Astrocyte of the cerebellum (primary cell): ENCODE data around the gene ACHE.

Source experiments
- DNase-seq: peaks from one replicate; pipeline ENCODE4 v3.0.0-alpha.2; 2011; ENCODE audit warnings: low read depth
- H3K4me3 ChIP-seq: 2 replicates; pipeline ENCODE4 v1.5.1; 2011; ENCODE audit warnings: mild to moderate bottlenecking, low read depth, low read length, moderate library complexity
- in situ Hi-C: cut with HindIII; loops from 2 replicates; pipeline ENCODE4 v1.10.0; 2017; ENCODE audit warnings: low sequenced_read_pairs
- TF ChIP-seq, protein P1 (sequence below): IDR thresholded peaks from 2 replicates; pipeline ENCODE4 v1.5.1; 2012; ENCODE audit warnings: low read length, low read depth, moderate library complexity, mild to moderate bottlenecking; ENCODE audit errors: missing control alignments

ACHE gene

DNA sequence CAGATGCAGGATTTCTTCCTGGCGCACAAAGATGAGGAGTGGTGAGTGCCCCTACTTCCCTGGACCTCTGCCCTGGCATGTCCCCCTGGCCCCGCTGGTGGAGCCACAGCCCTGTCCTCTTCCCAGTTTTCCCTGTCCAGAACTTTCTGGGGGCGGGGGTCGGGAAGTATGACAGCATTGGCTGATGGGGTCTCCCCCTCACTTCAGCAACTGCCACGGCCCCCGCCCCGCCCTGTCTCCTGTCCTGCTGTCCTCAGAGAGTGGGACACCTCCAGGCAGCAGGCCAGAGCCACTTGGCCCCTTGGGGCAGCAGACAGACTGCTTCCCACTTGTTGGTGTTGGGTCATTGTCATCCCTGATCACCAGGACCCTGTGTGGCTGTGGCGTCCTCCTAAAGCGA, 13.5 kb downstream of the ACHE start:
- in situ Hi-C loops, result loop anchor here (10.0 kb wide), 3 partner anchors 63 to 203 kb away; partner anchors contain the start of genes MUC3A and TRIM56
- TF ChIP-seq, protein P1, sequence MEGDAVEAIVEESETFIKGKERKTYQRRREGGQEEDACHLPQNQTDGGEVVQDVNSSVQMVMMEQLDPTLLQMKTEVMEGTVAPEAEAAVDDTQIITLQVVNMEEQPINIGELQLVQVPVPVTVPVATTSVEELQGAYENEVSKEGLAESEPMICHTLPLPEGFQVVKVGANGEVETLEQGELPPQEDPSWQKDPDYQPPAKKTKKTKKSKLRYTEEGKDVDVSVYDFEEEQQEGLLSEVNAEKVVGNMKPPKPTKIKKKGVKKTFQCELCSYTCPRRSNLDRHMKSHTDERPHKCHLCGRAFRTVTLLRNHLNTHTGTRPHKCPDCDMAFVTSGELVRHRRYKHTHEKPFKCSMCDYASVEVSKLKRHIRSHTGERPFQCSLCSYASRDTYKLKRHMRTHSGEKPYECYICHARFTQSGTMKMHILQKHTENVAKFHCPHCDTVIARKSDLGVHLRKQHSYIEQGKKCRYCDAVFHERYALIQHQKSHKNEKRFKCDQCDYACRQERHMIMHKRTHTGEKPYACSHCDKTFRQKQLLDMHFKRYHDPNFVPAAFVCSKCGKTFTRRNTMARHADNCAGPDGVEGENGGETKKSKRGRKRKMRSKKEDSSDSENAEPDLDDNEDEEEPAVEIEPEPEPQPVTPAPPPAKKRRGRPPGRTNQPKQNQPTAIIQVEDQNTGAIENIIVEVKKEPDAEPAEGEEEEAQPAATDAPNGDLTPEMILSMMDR, result no peak
- H3K4me3 ChIP-seq, result no peak overlapping the region
- no peak for DNase-seq

DNA sequence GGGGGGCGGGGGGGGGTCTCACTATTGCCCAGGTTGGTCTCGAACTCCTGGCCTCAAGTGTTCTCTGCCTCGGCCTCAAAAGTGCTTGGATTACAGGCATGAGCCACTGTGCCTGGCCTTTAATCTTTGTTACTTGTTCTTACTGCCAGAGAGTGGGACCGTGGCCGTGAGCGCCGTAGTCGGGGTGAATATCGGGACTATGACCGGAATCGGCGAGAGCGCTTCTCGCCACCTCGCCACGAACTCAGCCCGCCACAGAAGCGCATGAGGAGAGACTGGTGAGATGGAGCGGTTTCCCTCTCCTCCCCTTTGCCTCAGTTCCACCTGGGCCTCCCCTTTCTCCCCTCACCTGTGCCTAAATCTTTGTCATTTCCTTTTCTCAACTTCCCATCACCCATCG, 14.6 kb downstream of the ACHE start:
- in situ Hi-C loops, result loop anchor here (10.0 kb wide), 3 partner anchors 64 to 204 kb away; partner anchors contain the start of genes MUC3A and TRIM56
- TF ChIP-seq, protein P1, result no peak
- no peak for DNase-seq

DNA sequence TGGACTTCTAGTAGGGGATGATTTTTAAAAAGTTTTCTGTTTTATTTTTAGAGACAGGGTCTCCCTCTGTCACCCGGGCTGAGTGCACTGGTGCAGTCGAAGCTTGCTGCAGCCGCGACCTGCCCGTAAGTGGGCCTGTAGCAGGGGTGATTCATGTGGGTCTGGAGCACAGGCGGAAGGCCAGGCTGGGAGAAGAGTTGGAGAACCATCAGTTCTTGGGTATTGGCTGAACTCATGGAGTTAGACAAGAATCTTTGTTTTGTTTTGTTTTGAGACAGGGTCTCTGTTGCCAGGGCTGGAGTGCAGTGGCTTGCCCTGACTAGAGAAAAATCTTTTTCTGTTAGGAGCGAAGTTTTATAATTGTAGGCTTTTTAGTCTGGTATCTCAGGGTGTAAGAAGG, 15.0 kb downstream of the ACHE start:
- DNase-seq, result no peak
- TF ChIP-seq, protein P1, result no peak
- in situ Hi-C loops, result loop anchor here (10.0 kb wide), 3 partner anchors 64 to 204 kb away; partner anchors contain the start of genes MUC3A and TRIM56
- H3K4me3 ChIP-seq, result no peak overlapping the region

More for the DNA sequence above, 14.6 kb downstream of the ACHE start:
- no peak overlapping the region for H3K4me3 ChIP-seq

DNA sequence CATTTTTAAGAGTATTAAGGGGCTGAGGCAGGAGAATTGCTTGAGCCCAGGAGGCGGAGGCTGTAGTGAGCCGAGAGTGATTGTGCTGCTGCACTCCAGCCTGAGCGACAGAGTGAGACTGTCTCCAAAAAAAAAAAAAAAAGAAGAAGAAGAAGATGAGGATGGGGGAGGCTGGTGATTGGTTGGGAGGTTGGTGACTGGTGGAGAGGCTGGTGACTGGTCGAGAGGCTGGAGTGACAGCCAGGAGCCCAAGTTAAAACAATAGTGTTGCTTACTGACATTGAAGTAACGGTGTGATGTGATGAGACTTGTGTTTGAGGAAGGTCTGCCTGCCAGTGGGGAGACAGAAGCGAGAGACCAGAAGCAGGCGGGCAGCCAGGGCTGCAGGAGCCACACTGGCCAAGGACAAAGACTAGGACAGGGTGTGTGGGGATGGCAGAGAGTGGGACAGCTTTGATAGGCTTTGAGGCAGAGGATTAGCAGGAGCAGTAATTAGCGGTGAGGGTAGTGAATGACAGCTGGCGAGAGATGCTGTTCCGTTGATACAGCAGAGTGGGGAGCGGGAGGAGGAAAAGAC, 15.9 kb downstream of the ACHE start:
- in situ Hi-C loops, result loop anchor here (10.0 kb wide), 3 partner anchors 65 to 205 kb away; partner anchors contain the start of genes MUC3A and TRIM56
- TF ChIP-seq, protein P1, result no peak

DNA sequence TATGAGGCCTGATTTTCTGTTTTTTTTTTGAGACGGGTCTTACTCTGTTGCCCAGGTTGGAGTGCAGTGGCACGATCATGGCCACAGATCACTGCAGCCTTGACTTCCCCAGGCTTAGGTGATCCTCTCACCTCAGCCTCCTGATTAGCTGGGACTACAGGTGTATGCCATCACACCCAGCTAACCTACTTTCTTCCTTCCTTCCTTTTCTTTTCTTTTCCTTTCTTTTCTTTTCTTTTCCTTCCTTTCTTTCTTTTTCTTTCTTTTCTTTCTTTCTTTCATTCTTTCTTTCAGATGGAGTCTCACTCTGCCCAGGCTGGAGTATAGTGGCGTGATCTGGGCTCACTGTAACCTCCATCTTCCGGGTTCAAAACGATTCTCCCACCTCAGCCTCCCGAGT, 17.0 kb downstream of the ACHE start:
- TF ChIP-seq, protein P1, result no peak
- in situ Hi-C loops, result no loop called here
- H3K4me3 ChIP-seq, result no peak overlapping the region
- no peak for DNase-seq

More for the DNA sequence above, 15.9 kb downstream of the ACHE start:
- no peak for DNase-seq
- H3K4me3 ChIP-seq, result no peak overlapping the region

DNA sequence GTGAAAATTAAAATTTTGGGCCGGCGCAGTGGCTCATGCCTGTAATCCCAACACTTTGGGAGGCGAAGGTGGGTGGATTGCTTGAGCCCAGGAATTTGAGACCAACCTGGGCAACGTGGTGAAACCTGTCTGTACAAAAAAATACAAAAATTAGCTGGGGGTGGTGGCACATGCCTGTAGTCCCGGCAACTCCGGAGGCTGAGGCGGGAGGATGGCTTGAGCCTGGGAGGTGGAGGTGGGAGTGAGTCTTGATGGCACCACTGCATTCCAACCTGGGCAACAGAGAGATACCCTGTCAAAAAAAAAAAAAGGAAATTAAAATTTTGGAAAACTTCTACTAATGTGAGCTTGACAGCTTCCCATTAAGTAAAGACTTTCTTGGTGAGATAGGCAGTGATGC, 17.7 kb downstream of the ACHE start:
- in situ Hi-C loops, result no loop called here
- TF ChIP-seq, protein P1, result no peak
- DNase-seq, result no peak
- H3K4me3 ChIP-seq, result no peak overlapping the region
